ENCODE data around the gene UBXN10.
A peak's percentile ranks its signal among the peaks of the same experiment; 100 is the strongest.

The UBXN10 gene

GRCh38 chr1:20187103-20187812 lies 1.4 kb downstream of the UBXN10 start:
- no peak for DNase-seq (ENCODE audit: insufficient read length)
- peak; percentile 46 for FAIRE-seq
- TF ChIP-seq POLR2A (IDR thresholded peaks at IDR 0.05; ENCODE audit: low read depth, low read length) (no peak), POLR2AphosphoS5 (IDR thresholded peaks at IDR 0.05; ENCODE audit: low read depth, low read length) (no peak), TAF1 (IDR thresholded peaks at IDR 0.05; ENCODE audit: borderline replicate concordance, low read depth, low read length) (no peak)

DNA sequence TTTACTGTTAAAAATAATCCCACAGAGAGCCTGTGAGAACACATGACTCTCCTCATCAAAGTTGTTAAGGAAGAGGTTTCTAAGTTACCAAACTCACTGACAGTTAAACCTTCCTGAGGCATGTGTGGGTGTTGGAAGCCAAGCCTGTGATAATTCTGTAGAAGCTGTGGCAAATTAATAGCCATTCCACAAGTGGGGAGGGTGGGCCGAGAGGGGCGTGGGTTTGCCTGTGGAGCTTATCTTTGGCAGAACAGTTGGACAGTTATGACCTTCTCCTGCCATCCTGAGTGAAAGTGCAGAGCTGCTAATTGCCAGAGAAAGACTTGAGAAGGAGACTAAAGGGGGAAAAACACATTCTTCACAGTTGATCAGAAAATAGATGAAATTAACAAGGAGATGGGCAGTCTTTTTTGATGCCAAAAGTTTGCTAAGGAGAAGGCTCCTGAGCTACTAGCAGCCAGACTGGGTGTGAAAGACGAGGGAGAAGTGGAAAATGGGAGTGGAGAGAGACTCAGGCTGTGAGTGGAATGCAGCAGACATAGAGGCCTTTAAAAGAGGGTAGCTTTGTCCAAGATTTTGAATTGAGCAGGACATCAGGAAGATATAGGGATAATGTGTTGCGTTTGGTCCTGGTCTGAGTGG lies 2.0 kb downstream of the UBXN10 start:
- FAIRE-seq (peak; percentile 38), DNase-seq (ENCODE audit: insufficient read length) (no peak)
- TF ChIP-seq POLR2A (IDR thresholded peaks at IDR 0.05; ENCODE audit: low read depth, low read length), result no peak
- no peak for TF ChIP-seq POLR2AphosphoS5 (IDR thresholded peaks at IDR 0.05; ENCODE audit: low read depth, low read length)
- TF ChIP-seq TAF1 (IDR thresholded peaks at IDR 0.05; ENCODE audit: borderline replicate concordance, low read depth, low read length), result no peak

- TF ChIP-seq TAF1 (IDR thresholded peaks at IDR 0.05; ENCODE audit: borderline replicate concordance, low read depth, low read length) (no peak), POLR2AphosphoS5 (IDR thresholded peaks at IDR 0.05; ENCODE audit: low read depth, low read length) (no peak), POLR2A (IDR thresholded peaks at IDR 0.05; ENCODE audit: low read depth, low read length) (no peak)
- FAIRE-seq (no peak), DNase-seq (ENCODE audit: insufficient read length) (no peak)
Observed at GRCh38 chr1:20188455-20188817, 2.5 kb downstream of the UBXN10 start.

GRCh38 chr1:20189664-20190063 lies 3.8 kb downstream of the UBXN10 start:
- DNase-seq (ENCODE audit: insufficient read length) (no peak), FAIRE-seq (no peak)
- TF ChIP-seq TAF1 (IDR thresholded peaks at IDR 0.05; ENCODE audit: borderline replicate concordance, low read depth, low read length) (no peak), POLR2AphosphoS5 (IDR thresholded peaks at IDR 0.05; ENCODE audit: low read depth, low read length) (no peak), POLR2A (IDR thresholded peaks at IDR 0.05; ENCODE audit: low read depth, low read length) (no peak)

DNA sequence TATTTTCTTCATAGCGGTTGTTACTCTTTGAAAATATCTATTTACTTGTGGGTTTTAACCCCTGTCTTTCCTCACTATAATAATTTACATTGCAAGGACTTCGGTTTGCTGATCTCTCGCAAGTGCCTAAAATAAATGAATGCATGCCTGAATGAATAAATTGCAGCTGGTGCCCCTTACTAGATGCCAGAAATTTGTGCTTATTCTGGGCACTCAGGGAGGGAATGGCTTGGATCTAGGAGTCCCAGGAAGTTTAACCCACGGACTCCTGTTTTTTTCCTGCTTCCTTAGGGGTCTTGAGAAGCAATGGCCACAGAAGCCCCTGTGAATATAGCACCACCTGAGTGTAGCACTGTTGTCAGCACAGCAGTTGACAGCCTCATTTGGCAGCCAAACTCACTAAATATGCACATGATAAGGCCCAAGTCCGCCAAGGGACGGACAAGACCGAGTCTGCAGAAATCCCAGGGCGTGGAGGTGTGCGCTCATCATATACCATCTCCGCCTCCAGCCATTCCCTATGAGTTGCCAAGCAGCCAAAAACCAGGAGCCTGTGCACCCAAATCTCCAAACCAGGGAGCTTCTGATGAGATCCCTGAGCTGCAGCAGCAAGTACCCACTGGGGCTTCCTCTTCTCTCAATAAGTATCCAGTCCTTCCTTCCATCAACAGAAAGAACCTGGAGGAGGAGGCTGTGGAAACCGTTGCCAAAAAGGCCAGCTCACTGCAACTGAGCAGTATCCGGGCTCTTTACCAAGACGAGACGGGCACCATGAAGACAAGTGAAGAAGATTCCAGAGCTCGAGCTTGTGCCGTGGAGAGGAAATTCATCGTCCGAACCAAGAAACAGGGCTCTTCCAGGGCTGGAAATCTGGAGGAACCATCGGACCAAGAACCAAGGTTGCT lies 4.6 kb downstream of the UBXN10 start:
- no peak for DNase-seq (ENCODE audit: insufficient read length)
- no peak for FAIRE-seq
- TF ChIP-seq POLR2AphosphoS5 (IDR thresholded peaks at IDR 0.05; ENCODE audit: low read depth, low read length) (no peak), TAF1 (IDR thresholded peaks at IDR 0.05; ENCODE audit: borderline replicate concordance, low read depth, low read length) (no peak), POLR2A (IDR thresholded peaks at IDR 0.05; ENCODE audit: low read depth, low read length) (no peak)

DNA sequence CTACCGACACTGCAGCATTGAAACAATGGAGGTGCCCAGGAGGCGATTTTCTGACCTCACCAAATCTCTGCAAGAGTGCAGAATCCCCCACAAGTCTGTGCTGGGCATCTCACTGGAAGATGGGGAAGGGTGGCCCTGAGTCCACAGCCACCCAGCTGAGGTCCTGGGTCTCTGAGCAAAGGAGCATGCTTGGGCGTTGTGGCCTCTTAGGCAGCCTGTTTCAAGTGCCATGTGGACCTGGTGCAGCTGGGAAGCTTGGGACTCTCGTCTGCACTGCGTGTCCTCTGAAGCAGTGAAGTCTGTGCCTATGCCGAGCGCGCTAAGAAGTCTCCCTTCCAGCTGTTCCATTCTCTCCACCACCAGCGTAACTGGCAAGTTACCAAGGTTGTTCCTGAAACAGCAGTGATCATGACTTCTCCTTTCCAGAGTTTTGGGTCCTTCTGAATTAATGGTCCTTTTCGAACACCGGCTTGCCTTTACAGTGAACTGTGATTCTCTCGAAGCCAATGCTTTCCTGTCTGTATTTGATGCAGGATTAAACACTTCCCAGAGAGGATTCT lies 5.5 kb downstream of the UBXN10 start:
- DNase-seq (ENCODE audit: insufficient read length) (no peak), FAIRE-seq (no peak)
- TF ChIP-seq POLR2A (IDR thresholded peaks at IDR 0.05; ENCODE audit: low read depth, low read length) (no peak), TAF1 (IDR thresholded peaks at IDR 0.05; ENCODE audit: borderline replicate concordance, low read depth, low read length) (no peak)

GRCh38 chr1:20192364-20192763 lies 6.5 kb downstream of the UBXN10 start:
- no peak for DNase-seq (ENCODE audit: insufficient read length)
- no peak for FAIRE-seq
- TF ChIP-seq POLR2AphosphoS5 (IDR thresholded peaks at IDR 0.05; ENCODE audit: low read depth, low read length) (no peak), POLR2A (IDR thresholded peaks at IDR 0.05; ENCODE audit: low read depth, low read length) (no peak), TAF1 (IDR thresholded peaks at IDR 0.05; ENCODE audit: borderline replicate concordance, low read depth, low read length) (no peak)

GRCh38 chr1:20192871-20193411 lies 7.0 kb downstream of the UBXN10 start:
- FAIRE-seq, result no peak
- no peak for DNase-seq (ENCODE audit: insufficient read length)
- no peak for TF ChIP-seq POLR2AphosphoS5 (IDR thresholded peaks at IDR 0.05; ENCODE audit: low read depth, low read length)
- no peak for TF ChIP-seq POLR2A (IDR thresholded peaks at IDR 0.05; ENCODE audit: low read depth, low read length)
- no peak for TF ChIP-seq TAF1 (IDR thresholded peaks at IDR 0.05; ENCODE audit: borderline replicate concordance, low read depth, low read length)

- TF ChIP-seq POLR2A (IDR thresholded peaks at IDR 0.05; ENCODE audit: low read depth, low read length) (no peak), TAF1 (IDR thresholded peaks at IDR 0.05; ENCODE audit: borderline replicate concordance, low read depth, low read length) (no peak), POLR2AphosphoS5 (IDR thresholded peaks at IDR 0.05; ENCODE audit: low read depth, low read length) (no peak)
- FAIRE-seq (no peak), DNase-seq (ENCODE audit: insufficient read length) (no peak)
Observed at GRCh38 chr1:20194224-20194623, 8.3 kb downstream of the UBXN10 start.

DNA sequence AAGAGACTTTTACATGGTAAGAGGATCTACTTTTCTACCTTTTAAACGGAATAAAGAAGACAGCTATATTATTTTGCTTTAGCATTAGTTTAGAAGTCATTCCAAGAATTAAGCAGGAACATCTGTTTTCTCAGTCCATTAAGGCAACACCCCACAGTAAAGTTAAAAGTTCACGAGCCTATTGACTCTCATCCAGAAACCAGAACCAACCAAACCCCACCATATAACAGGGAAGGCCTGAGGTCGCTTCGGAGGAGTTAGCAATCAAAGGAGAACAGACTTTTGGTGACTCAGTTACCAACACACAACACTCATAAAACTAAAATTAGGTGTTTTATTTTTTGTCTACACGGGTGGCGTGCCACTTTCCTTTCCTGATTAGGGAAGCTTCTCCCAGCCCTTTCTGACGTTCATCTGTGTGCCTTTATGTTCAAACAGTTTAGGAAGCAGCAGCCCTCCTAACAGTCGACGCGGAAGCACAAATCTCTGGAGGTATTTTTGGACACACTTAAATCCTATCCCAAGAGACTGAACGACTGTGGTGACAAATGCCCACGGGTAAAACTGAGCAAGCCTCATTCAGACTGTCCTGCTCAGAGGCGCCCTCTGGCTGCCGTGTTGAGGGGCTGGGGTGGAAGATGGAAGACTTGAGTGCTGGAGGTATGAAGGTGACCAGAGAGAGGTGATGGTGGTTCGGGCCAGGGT lies 9.0 kb downstream of the UBXN10 start:
- no peak for DNase-seq (ENCODE audit: insufficient read length)
- FAIRE-seq, result peak; percentile 53
- TF ChIP-seq POLR2AphosphoS5 (IDR thresholded peaks at IDR 0.05; ENCODE audit: low read depth, low read length) (no peak), POLR2A (IDR thresholded peaks at IDR 0.05; ENCODE audit: low read depth, low read length) (no peak), TAF1 (IDR thresholded peaks at IDR 0.05; ENCODE audit: borderline replicate concordance, low read depth, low read length) (no peak)

DNA sequence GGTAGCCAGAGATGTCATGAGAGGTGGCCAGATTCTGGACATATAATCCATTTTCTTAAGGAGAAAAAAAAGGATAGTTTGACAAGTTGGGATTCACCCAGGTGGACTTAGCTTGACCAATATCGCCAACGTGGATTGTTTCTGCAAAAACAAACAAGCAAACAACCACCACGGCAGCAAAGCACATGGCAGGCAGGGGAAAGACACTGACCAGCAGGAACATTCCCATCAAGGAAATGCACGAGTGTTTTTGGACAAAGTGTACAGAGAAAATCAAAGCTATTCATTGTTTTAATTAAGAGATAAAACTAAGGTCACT lies 9.5 kb downstream of the UBXN10 start:
- no peak for TF ChIP-seq TAF1 (IDR thresholded peaks at IDR 0.05; ENCODE audit: borderline replicate concordance, low read depth, low read length)
- TF ChIP-seq POLR2AphosphoS5 (IDR thresholded peaks at IDR 0.05; ENCODE audit: low read depth, low read length), result no peak
- no peak for TF ChIP-seq POLR2A (IDR thresholded peaks at IDR 0.05; ENCODE audit: low read depth, low read length)
- DNase-seq (ENCODE audit: insufficient read length) (no peak), FAIRE-seq (no peak)

Measured in GM12892 (cell line).